DND-41 (cell line): ENCODE data around the gene CTNNA1.

ENCODE experiments used
- ATAC-seq: fragments of 200-7000 bp; cut with Tn5 transposase; 3 replicates; pipeline ENCODE4 v1.9.1; 2021; ENCODE audit warnings: low read depth; ENCODE audit not compliant: insufficient read depth
- DNase-seq: peaks from one replicate; pipeline ENCODE4 v3.0.0-alpha.2; 2020
- H2AFZ ChIP-seq: 2 replicates; pipeline ENCODE4 v1.6.0; 2012; ENCODE audit warnings: low read depth, low read length
- H3K27ac ChIP-seq: 2 replicates; pipeline ENCODE4 v1.5.1; 2012; ENCODE audit warnings: low read length, inconsistent platforms
- H3K27me3 ChIP-seq: fragments of 200-600 bp; sonication (generic); 2 replicates; pipeline ENCODE4 v1.6.0; 2012; ENCODE audit warnings: low read length, mild to moderate bottlenecking, inconsistent platforms; ENCODE audit not compliant: insufficient read depth, poor library complexity
- H3K36me3 ChIP-seq: 2 replicates; pipeline ENCODE4 v1.5.1; 2012; ENCODE audit warnings: low read length, inconsistent platforms; ENCODE audit not compliant: insufficient read depth
- H3K4me1 ChIP-seq: 2 replicates; pipeline ENCODE4 v1.5.1; 2012; ENCODE audit warnings: mild to moderate bottlenecking, low read length; ENCODE audit not compliant: insufficient read depth
- H3K4me2 ChIP-seq: 2 replicates; pipeline ENCODE4 v1.6.0; 2012; ENCODE audit warnings: mild to moderate bottlenecking, moderate library complexity, low read length, inconsistent platforms; ENCODE audit not compliant: insufficient read depth
- H3K4me3 ChIP-seq, 2 experiments: fragments of 200-600 bp in 1 of 2; shearing (Covaris generic) in 1 of 2; 2 replicates each; pipeline ENCODE4 v1.5.1; 2012 to 2016; ENCODE audit warnings: inconsistent platforms in 2 of 2, low read length in 2 of 2, mild to moderate bottlenecking in 2 of 2, low read depth in 1 of 2, moderate library complexity in 1 of 2
- H3K79me2 ChIP-seq: 2 replicates; pipeline ENCODE4 v1.6.0; 2012; ENCODE audit warnings: low read length, inconsistent platforms; ENCODE audit not compliant: insufficient read depth
- H3K9ac ChIP-seq: 2 replicates; pipeline ENCODE4 v1.6.0; 2012; ENCODE audit warnings: low read depth, mild to moderate bottlenecking, inconsistent platforms, low read length, moderate library complexity
- H3K9me3 ChIP-seq: 2 replicates; pipeline ENCODE4 v1.5.1; 2012; ENCODE audit warnings: low read length, moderate library complexity, mild to moderate bottlenecking, inconsistent platforms; ENCODE audit not compliant: insufficient read depth, severe bottlenecking
- H4K20me1 ChIP-seq: 2 replicates; pipeline ENCODE4 v1.6.0; 2012; ENCODE audit warnings: low read length; ENCODE audit not compliant: insufficient read depth
- CTCF ChIP-seq: IDR thresholded peaks from 2 replicates; pipeline ENCODE4 v1.5.1; 2012; ENCODE audit warnings: borderline replicate concordance, low read length, moderate library complexity, mild to moderate bottlenecking; ENCODE audit not compliant: poor library complexity, severe bottlenecking; ENCODE audit errors: extremely low read depth
- EZH2 ChIP-seq: IDR thresholded peaks from 3 replicates; pipeline ENCODE4 v1.6.1; 2012; ENCODE audit warnings: borderline replicate concordance, low read depth, mild to moderate bottlenecking, moderate library complexity, low read length, inconsistent platforms; ENCODE audit not compliant: severe bottlenecking

The CTNNA1 gene

GRCh38 chr5:138732933-138733332 is 20.3 kb upstream of the CTNNA1 start:
- Histone ChIP-seq H3K36me3 (no peaks in the 10 kb centered on the region), H3K79me2 (no peaks in the 10 kb centered on the region), H3K4me3 (no peak overlapping the region), H3K9ac (no peak overlapping the region), H3K27ac (no peak overlapping the region), H3K9me3 (no peaks in the 10 kb centered on the region), H4K20me1 (no peaks in the 10 kb centered on the region), H3K4me1 (no peaks in the 10 kb centered on the region), H3K4me2 (no peak overlapping the region), H3K27me3 (no peaks in the 10 kb centered on the region), H2AFZ (no peak overlapping the region)
- no peak for DNase-seq
- TF ChIP-seq EZH2 = no peak
- TF ChIP-seq CTCF = no peak
- no peak for ATAC-seq

GRCh38 chr5:138733509-138733908 is 19.7 kb upstream of the CTNNA1 start:
- Histone ChIP-seq H3K4me3 (no peak overlapping the region), H3K9me3 (no peaks in the 10 kb centered on the region), H3K36me3 (no peaks in the 10 kb centered on the region), H4K20me1 (no peaks in the 10 kb centered on the region), H3K79me2 (no peaks in the 10 kb centered on the region), H2AFZ (no peak overlapping the region), H3K4me1 (no peaks in the 10 kb centered on the region), H3K9ac (no peak overlapping the region), H3K27ac (no peak overlapping the region), H3K27me3 (no peaks in the 10 kb centered on the region), H3K4me2 (no peak overlapping the region)
- DNase-seq (no peak), ATAC-seq (no peak)
- TF ChIP-seq CTCF = no peak
- no peak for TF ChIP-seq EZH2

- H2AFZ ChIP-seq = no peak overlapping the region
- TF ChIP-seq CTCF = no peak
- H3K9me3 ChIP-seq = no peaks in the 10 kb centered on the region
- H3K27ac ChIP-seq = no peak overlapping the region
- H3K4me3 ChIP-seq = no peak overlapping the region
- no peaks in the 10 kb centered on the region for H3K79me2 ChIP-seq
- no peak overlapping the region for H3K9ac ChIP-seq
- no peaks in the 10 kb centered on the region for H3K4me1 ChIP-seq
- H3K36me3 ChIP-seq = no peaks in the 10 kb centered on the region
- DNase-seq (no peak), ATAC-seq (no peak)
- H3K27me3 ChIP-seq = no peaks in the 10 kb centered on the region
- H4K20me1 ChIP-seq = no peaks in the 10 kb centered on the region
- H3K4me2 ChIP-seq = no peak overlapping the region
Observed at GRCh38 chr5:138736293-138736692, 16.9 kb upstream of the CTNNA1 start.
